ENCODE measurements around the gene KRT85.

KRT85 gene

GRCh38 chr12:52354200-52354599, 13.1 kb downstream of the KRT85 start:
- H3K79me2 ChIP-seq (ENCODE audit: control insufficient read depth, insufficient read depth, low read length) = no peaks in the 10 kb centered on the region
- H3K4me2 ChIP-seq (ENCODE audit: low read length) = no peak overlapping the region
- H3K27me3 ChIP-seq (ENCODE audit: insufficient read depth, low read length, poor library complexity) = no peaks in the 10 kb centered on the region
- no peak overlapping the region for H2BK120ac ChIP-seq (ENCODE audit: low read depth, low read length)
- H2BK5ac ChIP-seq (ENCODE audit: low read length) = no peak overlapping the region
- no peak overlapping the region for H4K8ac ChIP-seq (ENCODE audit: low read depth, low read length)
- H3K79me1 ChIP-seq (ENCODE audit: low read length) = no peaks in the 10 kb centered on the region
- H3K23ac ChIP-seq (ENCODE audit: low read length) = no peak overlapping the region
- H3K36me3 ChIP-seq (ENCODE audit: control insufficient read depth, insufficient read depth, low read length) = no peaks in the 10 kb centered on the region
- WGBS (ENCODE audit: extremely low coverage, insufficient coverage, low lambda C conversion rate) = no CpG with 5 or more reads among the region's 5 CpGs
- H3K4ac ChIP-seq (ENCODE audit: low read depth, low read length) = no peak overlapping the region
- H2AK5ac ChIP-seq (ENCODE audit: low read length) = no peak overlapping the region
- no peak for DNase-seq
- H3K9ac ChIP-seq (ENCODE audit: low read length) = no peak overlapping the region
- H3K4me3 ChIP-seq (ENCODE audit: low read length) = no peak overlapping the region
- no peak overlapping the region for H3K18ac ChIP-seq (ENCODE audit: low read length)
- H3K56ac ChIP-seq (ENCODE audit: low read length) = no peak overlapping the region
- H4K5ac ChIP-seq (ENCODE audit: low read length) = no peak overlapping the region
- H3K27ac ChIP-seq (ENCODE audit: low read depth, low read length) = no peak overlapping the region
- no peaks in the 10 kb centered on the region for H3K4me1 ChIP-seq (ENCODE audit: control insufficient read depth, low read depth, low read length)
- no peak overlapping the region for H2BK15ac ChIP-seq (replicated peaks; ENCODE audit: low read depth)

DNA sequence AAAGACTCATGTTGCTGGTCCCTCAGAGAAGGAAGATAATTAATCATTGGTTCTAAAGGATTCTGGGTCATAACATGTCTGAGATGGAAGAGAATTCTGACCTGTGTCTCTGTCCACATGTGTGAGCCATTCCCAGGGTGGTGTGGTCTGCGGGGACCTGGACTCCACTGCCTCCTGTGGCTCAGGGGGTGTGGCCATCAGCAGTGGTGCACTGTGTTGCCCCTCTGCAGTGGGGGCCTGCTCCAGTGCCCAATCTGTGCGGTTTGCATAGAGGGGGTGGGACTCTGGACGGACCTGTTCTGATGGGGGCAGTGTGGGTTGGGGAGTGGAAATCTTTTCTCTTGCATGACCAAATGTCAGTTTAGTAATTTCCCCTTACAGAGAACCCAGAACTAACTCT, 13.5 kb downstream of the KRT85 start:
- H3K79me2 ChIP-seq (ENCODE audit: control insufficient read depth, insufficient read depth, low read length) = no peaks in the 10 kb centered on the region
- H3K36me3 ChIP-seq (ENCODE audit: control insufficient read depth, insufficient read depth, low read length) = no peaks in the 10 kb centered on the region
- no peak overlapping the region for H3K23ac ChIP-seq (ENCODE audit: low read length)
- H2BK5ac ChIP-seq (ENCODE audit: low read length) = no peak overlapping the region
- WGBS (ENCODE audit: extremely low coverage, insufficient coverage, low lambda C conversion rate) = no CpG with 5 or more reads among the region's 3 CpGs
- H3K4me2 ChIP-seq (ENCODE audit: low read length) = no peak overlapping the region
- H3K27me3 ChIP-seq (ENCODE audit: insufficient read depth, low read length, poor library complexity) = no peaks in the 10 kb centered on the region
- H4K5ac ChIP-seq (ENCODE audit: low read length) = no peak overlapping the region
- no peak overlapping the region for H3K4me3 ChIP-seq (ENCODE audit: low read length)
- no peaks in the 10 kb centered on the region for H3K4me1 ChIP-seq (ENCODE audit: control insufficient read depth, low read depth, low read length)
- H3K9ac ChIP-seq (ENCODE audit: low read length) = no peak overlapping the region
- no peak overlapping the region for H2BK15ac ChIP-seq (replicated peaks; ENCODE audit: low read depth)
- H3K27ac ChIP-seq (ENCODE audit: low read depth, low read length) = no peak overlapping the region
- H2BK120ac ChIP-seq (ENCODE audit: low read depth, low read length) = no peak overlapping the region
- no peak overlapping the region for H3K56ac ChIP-seq (ENCODE audit: low read length)
- H3K4ac ChIP-seq (ENCODE audit: low read depth, low read length) = no peak overlapping the region
- H3K79me1 ChIP-seq (ENCODE audit: low read length) = no peaks in the 10 kb centered on the region
- H4K8ac ChIP-seq (ENCODE audit: low read depth, low read length) = no peak overlapping the region
- DNase-seq = no peak
- no peak overlapping the region for H3K18ac ChIP-seq (ENCODE audit: low read length)
- no peak overlapping the region for H2AK5ac ChIP-seq (ENCODE audit: low read length)

DNA sequence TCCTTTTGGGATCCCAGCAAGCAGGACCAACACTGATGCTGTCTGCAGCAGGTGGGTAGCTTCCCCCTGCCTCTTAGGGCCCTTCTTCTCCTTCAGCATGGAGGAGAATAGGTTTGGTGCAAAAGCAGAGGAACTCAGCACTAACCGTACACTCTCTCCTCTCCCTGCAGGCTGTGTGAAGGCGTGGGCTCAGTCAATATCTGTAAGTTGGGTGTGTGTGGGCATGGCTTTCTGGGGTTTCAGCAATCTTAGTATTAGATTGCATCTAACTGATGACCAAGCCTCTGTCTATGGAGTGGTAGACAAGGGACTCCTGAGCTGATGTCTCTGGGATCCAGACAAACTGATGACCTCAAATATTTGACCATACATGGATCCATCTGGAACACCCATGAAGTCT, 14.3 kb downstream of the KRT85 start:
- H3K18ac ChIP-seq (ENCODE audit: low read length) = no peak overlapping the region
- no peak for DNase-seq
- no peak overlapping the region for H3K4me3 ChIP-seq (ENCODE audit: low read length)
- H4K8ac ChIP-seq (ENCODE audit: low read depth, low read length) = no peak overlapping the region
- no peak overlapping the region for H3K4me2 ChIP-seq (ENCODE audit: low read length)
- H2BK15ac ChIP-seq (replicated peaks; ENCODE audit: low read depth) = no peak overlapping the region
- H3K4ac ChIP-seq (ENCODE audit: low read depth, low read length) = no peak overlapping the region
- H3K79me2 ChIP-seq (ENCODE audit: control insufficient read depth, insufficient read depth, low read length) = no peaks in the 10 kb centered on the region
- no CpG with 5 or more reads among the region's 2 CpGs for WGBS (ENCODE audit: extremely low coverage, insufficient coverage, low lambda C conversion rate)
- no peaks in the 10 kb centered on the region for H3K4me1 ChIP-seq (ENCODE audit: control insufficient read depth, low read depth, low read length)
- H3K27me3 ChIP-seq (ENCODE audit: insufficient read depth, low read length, poor library complexity) = no peaks in the 10 kb centered on the region
- H3K79me1 ChIP-seq (ENCODE audit: low read length) = no peaks in the 10 kb centered on the region
- no peak overlapping the region for H3K23ac ChIP-seq (ENCODE audit: low read length)
- H3K56ac ChIP-seq (ENCODE audit: low read length) = no peak overlapping the region
- no peak overlapping the region for H2BK5ac ChIP-seq (ENCODE audit: low read length)
- H2AK5ac ChIP-seq (ENCODE audit: low read length) = no peak overlapping the region
- H3K36me3 ChIP-seq (ENCODE audit: control insufficient read depth, insufficient read depth, low read length) = no peaks in the 10 kb centered on the region
- no peak overlapping the region for H3K27ac ChIP-seq (ENCODE audit: low read depth, low read length)
- H2BK120ac ChIP-seq (ENCODE audit: low read depth, low read length) = no peak overlapping the region
- no peak overlapping the region for H3K9ac ChIP-seq (ENCODE audit: low read length)
- H4K5ac ChIP-seq (ENCODE audit: low read length) = no peak overlapping the region

DNA sequence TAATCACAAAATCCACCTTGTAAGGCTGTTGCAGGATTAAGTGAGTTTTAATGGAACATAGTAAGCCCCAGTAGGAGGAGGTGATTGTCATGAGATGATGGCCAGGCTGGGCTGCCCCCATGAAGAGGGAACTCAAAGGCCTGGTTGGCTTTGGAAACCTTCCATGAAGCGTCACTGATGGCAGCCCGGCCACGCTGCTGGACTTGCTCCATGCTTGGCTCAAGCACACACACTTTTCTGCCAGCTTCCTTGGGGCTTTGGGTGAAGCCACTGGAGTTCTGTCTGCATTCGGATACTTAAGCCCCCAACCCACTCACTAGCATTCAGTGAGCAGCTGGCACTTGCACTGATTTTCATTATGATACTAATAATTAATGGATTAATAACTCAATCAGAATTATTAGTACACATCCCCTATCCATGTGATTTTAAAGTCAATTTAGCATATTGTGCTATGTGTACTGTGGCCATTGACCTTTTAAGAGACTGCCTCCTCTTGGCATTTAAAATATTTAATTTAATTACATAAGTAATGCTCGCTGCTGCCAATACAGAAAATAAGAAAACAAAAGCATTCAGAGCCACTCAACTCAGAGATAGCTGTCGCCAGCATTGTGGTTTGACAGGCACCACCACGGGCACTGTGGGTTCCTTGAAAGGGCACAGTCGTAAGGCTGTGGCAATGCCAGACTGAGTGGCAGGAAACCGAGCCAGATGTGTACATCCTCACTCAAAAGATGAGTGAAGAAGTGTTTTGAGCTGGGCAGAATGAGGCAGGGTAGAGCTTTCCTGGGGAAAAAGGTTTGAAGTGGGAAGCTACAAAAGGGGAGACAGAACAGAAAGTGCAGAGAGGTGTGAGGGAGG, 15.9 kb downstream of the KRT85 start:
- H3K36me3 ChIP-seq (ENCODE audit: control insufficient read depth, insufficient read depth, low read length) = no peaks in the 10 kb centered on the region
- no peaks in the 10 kb centered on the region for H3K79me1 ChIP-seq (ENCODE audit: low read length)
- H4K5ac ChIP-seq (ENCODE audit: low read length) = no peak overlapping the region
- no peak overlapping the region for H2AK5ac ChIP-seq (ENCODE audit: low read length)
- H3K4me2 ChIP-seq (ENCODE audit: low read length) = no peak overlapping the region
- no peak overlapping the region for H3K9ac ChIP-seq (ENCODE audit: low read length)
- no peak overlapping the region for H3K4ac ChIP-seq (ENCODE audit: low read depth, low read length)
- H3K79me2 ChIP-seq (ENCODE audit: control insufficient read depth, insufficient read depth, low read length) = no peaks in the 10 kb centered on the region
- H3K4me3 ChIP-seq (ENCODE audit: low read length) = no peak overlapping the region
- H2BK120ac ChIP-seq (ENCODE audit: low read depth, low read length) = no peak overlapping the region
- H2BK15ac ChIP-seq (replicated peaks; ENCODE audit: low read depth) = no peak overlapping the region
- no peak overlapping the region for H3K23ac ChIP-seq (ENCODE audit: low read length)
- H3K56ac ChIP-seq (ENCODE audit: low read length) = no peak overlapping the region
- no peak overlapping the region for H3K27ac ChIP-seq (ENCODE audit: low read depth, low read length)
- no peaks in the 10 kb centered on the region for H3K4me1 ChIP-seq (ENCODE audit: control insufficient read depth, low read depth, low read length)
- H4K8ac ChIP-seq (ENCODE audit: low read depth, low read length) = no peak overlapping the region
- H2BK5ac ChIP-seq (ENCODE audit: low read length) = no peak overlapping the region
- H3K18ac ChIP-seq (ENCODE audit: low read length) = no peak overlapping the region
- DNase-seq = no peak
- H3K27me3 ChIP-seq (ENCODE audit: insufficient read depth, low read length, poor library complexity) = no peaks in the 10 kb centered on the region
- WGBS (ENCODE audit: extremely low coverage, insufficient coverage, low lambda C conversion rate) = no CpG with 5 or more reads among the region's 9 CpGs

- no peak overlapping the region for H4K5ac ChIP-seq (ENCODE audit: low read length)
- no CpG with 5 or more reads among the region's 5 CpGs for WGBS (ENCODE audit: extremely low coverage, insufficient coverage, low lambda C conversion rate)
- no peak overlapping the region for H3K4ac ChIP-seq (ENCODE audit: low read depth, low read length)
- H3K18ac ChIP-seq (ENCODE audit: low read length) = no peak overlapping the region
- no peak overlapping the region for H3K9ac ChIP-seq (ENCODE audit: low read length)
- DNase-seq = no peak
- no peaks in the 10 kb centered on the region for H3K36me3 ChIP-seq (ENCODE audit: control insufficient read depth, insufficient read depth, low read length)
- H3K4me3 ChIP-seq (ENCODE audit: low read length) = no peak overlapping the region
- H2AK5ac ChIP-seq (ENCODE audit: low read length) = no peak overlapping the region
- no peak overlapping the region for H3K23ac ChIP-seq (ENCODE audit: low read length)
- H3K79me2 ChIP-seq (ENCODE audit: control insufficient read depth, insufficient read depth, low read length) = no peaks in the 10 kb centered on the region
- no peak overlapping the region for H2BK5ac ChIP-seq (ENCODE audit: low read length)
- H3K79me1 ChIP-seq (ENCODE audit: low read length) = no peaks in the 10 kb centered on the region
- H2BK15ac ChIP-seq (replicated peaks; ENCODE audit: low read depth) = no peak overlapping the region
- H3K27ac ChIP-seq (ENCODE audit: low read depth, low read length) = no peak overlapping the region
- no peak overlapping the region for H3K4me2 ChIP-seq (ENCODE audit: low read length)
- H2BK120ac ChIP-seq (ENCODE audit: low read depth, low read length) = no peak overlapping the region
- no peak overlapping the region for H4K8ac ChIP-seq (ENCODE audit: low read depth, low read length)
- no peaks in the 10 kb centered on the region for H3K27me3 ChIP-seq (ENCODE audit: insufficient read depth, low read length, poor library complexity)
- H3K4me1 ChIP-seq (ENCODE audit: control insufficient read depth, low read depth, low read length) = no peaks in the 10 kb centered on the region
- H3K56ac ChIP-seq (ENCODE audit: low read length) = no peak overlapping the region
Measured at GRCh38 chr12:52350786-52351185, 16.5 kb downstream of the KRT85 start.
